Spinal cord (tissue), 10 donors: ENCODE measurements around the gene TOM1L2. TPM values are rescaled to one million over a fixed set of nuclear protein-coding genes. Genes with fewer than 3 reads are reported as not detected.
A peak's percentile ranks its signal among the peaks of the same experiment; 100 is the strongest.

Experiments used
- DNase-seq, 6 donors: peaks; one replicate each; pipeline versions ENCODE4 v3.0.0 to v3.0.0-alpha.2; 2013 to 2015; ENCODE audit warnings: low spot score in 6 of 6, low read depth in 4 of 6
- H3K27ac ChIP-seq: one replicate; pipeline ENCODE4 v1.5.1; 2013; ENCODE audit warnings: low read depth, low read length, control low read depth
- H3K27me3 ChIP-seq: one replicate; pipeline ENCODE4 v1.6.1; 2013; ENCODE audit warnings: low read length; ENCODE audit not compliant: control insufficient read depth, insufficient read depth
- H3K36me3 ChIP-seq: one replicate; pipeline ENCODE4 v1.6.1; 2013; ENCODE audit warnings: low read length; ENCODE audit not compliant: control insufficient read depth, insufficient read depth
- H3K4me1 ChIP-seq: one replicate; pipeline ENCODE4 v1.6.1; 2013; ENCODE audit warnings: low read length; ENCODE audit not compliant: control insufficient read depth, insufficient read depth
- H3K4me3 ChIP-seq: one replicate; pipeline ENCODE4 v1.5.1; 2013; ENCODE audit warnings: low read depth, low read length, control low read depth
- H3K9me3 ChIP-seq: one replicate; pipeline ENCODE4 v1.6.1; 2013; ENCODE audit warnings: low read length; ENCODE audit not compliant: control insufficient read depth, insufficient read depth
- WGBS: methylation state at CpG from one replicate; pipeline ENCODE4 v1.1.5; 2013; ENCODE audit warnings: missing lambda C conversion rate; ENCODE audit not compliant: insufficient coverage; 5-methylcytosine and 5-hydroxymethylcytosine counted together
- polyA plus RNA-seq, 2 donors: library from polyadenylated mRNA; unstranded; fragments of 120-200 nt; gene quantifications; one replicate each; pipeline ENCODE4 v1.2.1, GENCODE V29; 2013; ENCODE audit not compliant: insufficient read length in 2 of 2
- total RNA-seq, 2 donors: library from RNA; depleted of rRNA in 1 of 2; stranded (reverse); fragments of 120-200 nt in 1 of 2; fragments of >200 nt in 1 of 2; gene quantifications; one replicate each; pipeline versions ENCODE4 v1.2.3 to v1.2.4, GENCODE V29; 2013 to 2014
- donor health status: healthy.

Gene TOM1L2
- total and polyA plus RNA-seq, 4 donors, result 44.3 to 121 (median 75.7) TPM

- Histone ChIP-seq H3K4me3 (no peak overlapping the region), H3K4me1 (peaks cover 22% of the 10 kb centered on the region), H3K27ac (no peak overlapping the region), H3K9me3 (no peaks in the 10 kb centered on the region), H3K27me3 (no peaks in the 10 kb centered on the region), H3K36me3 (peaks cover 27% of the 10 kb centered on the region)
- 100% methylated on average over 1 of the region's 2 CpGs for WGBS
- DNase-seq, result no peak
Observed at GRCh38 chr17:17898673-17899072, 73.5 kb downstream of the TOM1L2 start.

DNA sequence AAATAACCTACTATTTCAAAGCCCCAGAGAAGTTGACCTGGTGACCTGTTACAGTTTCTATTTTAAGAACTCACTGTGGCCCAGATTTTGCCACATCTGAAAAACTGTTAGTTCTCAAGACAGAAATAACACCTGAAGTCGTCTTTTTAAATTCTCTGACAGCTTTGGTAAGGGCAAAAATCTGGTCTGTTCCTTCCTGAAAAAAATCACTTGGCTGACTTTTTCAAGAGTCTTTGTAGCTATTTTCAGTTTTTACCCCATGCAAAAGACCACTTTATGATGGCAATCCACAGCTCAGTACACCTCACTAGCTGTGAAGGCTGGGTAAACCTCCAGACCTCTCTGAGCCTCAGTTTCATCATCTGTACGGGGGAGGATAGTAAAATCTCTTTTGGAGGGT is 74.8 kb downstream of the TOM1L2 start:
- Histone ChIP-seq H3K4me1 (peaks cover 22% of the 10 kb centered on the region), H3K4me3 (no peak overlapping the region), H3K27me3 (no peaks in the 10 kb centered on the region), H3K36me3 (peaks cover 35% of the 10 kb centered on the region), H3K27ac (no peak overlapping the region), H3K9me3 (no peaks in the 10 kb centered on the region)
- 83% methylated on average over 1 of the region's 2 CpGs for WGBS
- no peak for DNase-seq

- no peak for DNase-seq
- H3K4me3 ChIP-seq, result no peak overlapping the region
- H3K9me3 ChIP-seq, result no peaks in the 10 kb centered on the region
- no peaks in the 10 kb centered on the region for H3K27me3 ChIP-seq
- H3K27ac ChIP-seq, result no peak overlapping the region
- peaks cover 25% of the 10 kb centered on the region for H3K4me1 ChIP-seq
- 86% methylated on average over 6 of the region's 8 CpGs for WGBS
- peaks cover 42% of the 10 kb centered on the region for H3K36me3 ChIP-seq
Observed at GRCh38 chr17:17896746-17897145, 75.5 kb downstream of the TOM1L2 start.

DNA sequence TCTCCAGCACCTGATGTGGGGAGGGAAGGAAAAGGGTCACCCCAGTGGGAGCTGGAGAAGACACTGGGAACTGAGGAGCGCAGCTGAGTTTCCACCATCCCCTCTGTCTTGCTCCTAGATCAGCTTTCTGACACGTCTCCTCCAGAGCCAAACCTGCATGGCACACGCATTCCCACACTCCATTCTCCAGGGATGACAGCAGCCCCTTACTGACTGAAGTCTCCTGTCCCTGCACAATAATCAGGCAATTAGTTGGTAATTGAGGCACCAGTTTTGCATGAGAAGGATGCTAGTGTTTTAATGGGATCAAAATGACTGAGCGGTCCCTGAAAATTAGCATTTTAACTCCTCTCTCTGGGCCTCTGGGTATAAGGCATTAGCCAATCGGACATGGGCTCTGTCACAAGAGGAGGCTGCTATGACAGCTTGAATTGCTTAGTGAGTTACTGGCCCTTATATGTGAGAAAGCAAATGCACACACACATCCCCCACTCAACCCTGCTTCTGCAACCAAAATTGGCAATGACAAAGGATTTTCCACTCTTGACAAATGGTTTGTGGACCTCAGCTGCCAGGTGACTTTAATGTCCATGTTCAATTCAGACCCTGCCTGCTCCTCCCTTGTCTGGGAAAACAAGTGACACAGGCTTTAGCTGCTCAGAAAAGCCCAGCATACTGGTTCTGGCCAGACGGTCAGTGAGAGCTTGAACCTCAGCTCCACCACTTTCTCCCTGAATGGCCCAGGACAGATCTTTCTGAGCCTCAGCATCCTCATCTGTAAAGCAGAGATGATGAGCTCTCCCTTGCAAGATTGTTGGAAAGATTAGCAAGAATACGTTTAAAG is 78.2 kb downstream of the TOM1L2 start:
- WGBS, result 64% methylated on average over 2 of the region's 7 CpGs
- Histone ChIP-seq H3K27me3 (no peaks in the 10 kb centered on the region), H3K27ac (no peak overlapping the region), H3K4me1 (peaks cover 11% of the 10 kb centered on the region), H3K9me3 (no peaks in the 10 kb centered on the region), H3K36me3 (peaks cover 49% of the 10 kb centered on the region), H3K4me3 (no peak overlapping the region)
- peak in 1 of 6 donors; percentile 93 for DNase-seq

- 67% methylated on average over 1 of the region's 2 CpGs for WGBS
- Histone ChIP-seq H3K9me3 (no peaks in the 10 kb centered on the region), H3K4me1 (peaks cover 17% of the 10 kb centered on the region), H3K27me3 (no peaks in the 10 kb centered on the region), H3K27ac (no peak overlapping the region), H3K4me3 (no peak overlapping the region), H3K36me3 (peaks cover 43% of the 10 kb centered on the region)
- no peak for DNase-seq
Observed at GRCh38 chr17:17892731-17893130, 79.5 kb downstream of the TOM1L2 start.

- 76% methylated on average over 5 of the region's 6 CpGs for WGBS
- Histone ChIP-seq H3K27ac (no peak overlapping the region), H3K36me3 (peaks cover 43% of the 10 kb centered on the region), H3K9me3 (no peaks in the 10 kb centered on the region), H3K27me3 (no peaks in the 10 kb centered on the region), H3K4me3 (no peak overlapping the region), H3K4me1 (peaks cover 17% of the 10 kb centered on the region)
- DNase-seq, result no peak
Observed at GRCh38 chr17:17892009-17892408, 80.2 kb downstream of the TOM1L2 start.

DNA sequence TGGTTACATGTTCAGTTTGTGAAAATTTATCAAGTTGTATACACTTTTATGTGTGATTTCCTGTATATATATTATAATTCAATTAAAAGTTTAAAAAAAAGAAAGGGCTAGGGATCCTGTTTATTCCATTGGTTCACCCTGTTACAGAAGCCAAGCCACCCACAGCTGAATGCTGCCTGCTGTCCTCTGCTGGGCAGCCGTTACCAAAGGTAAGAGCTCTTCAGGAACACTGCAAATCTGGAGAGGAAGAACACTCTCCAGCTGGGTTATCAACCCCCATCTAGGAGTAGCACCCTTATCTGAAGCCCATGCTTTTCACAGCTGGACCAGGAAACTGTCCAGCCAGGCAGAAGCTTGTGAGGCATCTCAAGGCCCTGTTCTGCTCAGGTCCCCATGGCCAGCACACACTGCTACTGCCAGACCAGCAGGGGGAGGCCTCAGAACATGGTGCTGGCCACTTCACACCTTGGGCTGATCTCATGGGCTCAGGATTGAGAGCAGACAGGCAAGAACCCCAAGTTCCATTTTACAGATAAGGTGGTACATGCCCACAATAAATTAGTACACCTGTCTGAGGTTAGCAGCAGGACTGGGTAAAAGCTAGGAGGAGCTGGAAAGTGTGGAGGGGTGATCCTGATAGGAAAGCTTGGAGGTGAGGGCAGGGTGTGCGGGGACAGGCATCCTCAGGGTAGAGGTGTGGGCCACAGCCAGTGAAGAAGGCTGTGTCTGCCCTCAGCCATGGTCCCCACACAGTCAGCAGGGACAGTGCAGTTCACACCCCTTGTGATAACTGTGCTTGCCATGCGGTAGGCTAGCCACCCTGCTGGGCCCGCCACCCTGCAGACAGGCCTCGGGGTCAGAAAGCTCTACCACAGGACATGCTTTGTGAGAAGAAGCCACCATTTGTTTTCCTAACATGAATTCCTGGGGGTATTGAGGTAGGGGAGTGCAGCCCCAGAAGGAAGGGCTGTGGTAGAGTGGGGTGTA is 81.1 kb downstream of the TOM1L2 start:
- no peak for DNase-seq
- no peak overlapping the region for H3K4me3 ChIP-seq
- H3K4me1 ChIP-seq, result peaks cover 21% of the 10 kb centered on the region
- H3K27ac ChIP-seq, result no peak overlapping the region
- no peaks in the 10 kb centered on the region for H3K27me3 ChIP-seq
- H3K36me3 ChIP-seq, result peaks cover 36% of the 10 kb centered on the region
- no peaks in the 10 kb centered on the region for H3K9me3 ChIP-seq
- 88% methylated on average over 5 of the region's 5 CpGs for WGBS

GRCh38 chr17:17889922-17890321 is 82.3 kb downstream of the TOM1L2 start:
- Histone ChIP-seq H3K36me3 (peaks cover 27% of the 10 kb centered on the region), H3K9me3 (no peaks in the 10 kb centered on the region), H3K27me3 (no peaks in the 10 kb centered on the region), H3K27ac (no peak overlapping the region), H3K4me3 (no peak overlapping the region), H3K4me1 (peaks cover 26% of the 10 kb centered on the region)
- no peak for DNase-seq
- WGBS, result 100% methylated on average over 1 of the region's 2 CpGs

- H3K36me3 ChIP-seq, result peaks cover 26% of the 10 kb centered on the region
- 26% methylated on average over 3 of the region's 7 CpGs for WGBS
Observed at GRCh38 chr17:17888821-17889220, 83.4 kb downstream of the TOM1L2 start.

More at GRCh38 chr17:17888821-17889220, 83.4 kb downstream of the TOM1L2 start:
- no peaks in the 10 kb centered on the region for H3K9me3 ChIP-seq
- H3K27ac ChIP-seq, result no peak overlapping the region
- DNase-seq, result no peak
- H3K27me3 ChIP-seq, result no peaks in the 10 kb centered on the region
- H3K4me3 ChIP-seq, result no peak overlapping the region
- H3K4me1 ChIP-seq, result peaks cover 34% of the 10 kb centered on the region
